ENCODE data around the gene GLRX2. TPM values are rescaled to one million over a fixed set of nuclear protein-coding genes. Genes with fewer than 3 reads are reported as not detected.
A peak's percentile ranks its signal among the peaks of the same experiment; 100 is the strongest.
"Not testable (repeated sequence)": the region's sequence is repeated elsewhere in the genome, so short reads cannot be mapped to it uniquely, and the experiment has no call there.

The GLRX2 gene
- total RNA-seq, 1 donor from 2014 or later: 11.2 TPM

DNA sequence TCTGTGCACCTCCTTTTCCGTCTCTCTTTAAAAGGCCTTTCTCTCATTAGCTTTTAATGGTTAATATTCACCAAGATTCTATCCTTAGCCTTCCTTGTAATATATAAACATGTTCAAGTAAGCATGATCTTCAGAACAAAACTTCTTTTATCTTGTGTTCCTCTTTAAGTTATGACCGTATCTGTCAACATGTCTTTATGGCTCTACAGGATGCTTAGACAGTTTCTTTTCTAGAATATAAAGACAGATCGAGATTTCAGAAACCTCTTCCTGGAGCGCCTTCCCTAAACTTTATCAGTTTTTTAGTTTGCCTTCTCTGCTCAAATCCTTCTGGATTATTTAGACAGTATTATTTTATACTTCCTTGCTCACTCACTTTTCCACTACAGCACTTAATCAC is 38.6 kb downstream of the GLRX2 start:
- DNase-seq (ENCODE audit: low read depth, low spot score): no peak

DNA sequence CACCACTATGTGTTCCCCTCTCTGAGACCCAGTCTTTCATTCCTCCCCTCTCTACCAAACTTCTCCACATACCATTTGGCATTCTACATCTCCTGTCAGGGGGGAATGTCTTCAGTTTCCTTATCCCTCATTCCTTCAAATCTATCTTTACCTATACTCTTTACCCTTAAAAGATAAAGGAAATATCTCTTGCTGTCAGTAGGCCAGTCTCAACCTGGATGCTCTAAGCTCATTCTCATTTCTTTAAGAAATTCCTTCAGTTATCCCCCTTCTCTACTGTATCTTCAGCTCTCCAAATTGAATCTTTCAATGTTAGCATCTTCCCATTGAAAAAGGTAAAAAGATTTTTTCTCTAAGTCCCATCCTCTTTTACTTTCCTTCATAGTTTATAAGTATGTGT is 39.3 kb downstream of the GLRX2 start:
- DNase-seq (ENCODE audit: low read depth, low spot score): no peak

DNA sequence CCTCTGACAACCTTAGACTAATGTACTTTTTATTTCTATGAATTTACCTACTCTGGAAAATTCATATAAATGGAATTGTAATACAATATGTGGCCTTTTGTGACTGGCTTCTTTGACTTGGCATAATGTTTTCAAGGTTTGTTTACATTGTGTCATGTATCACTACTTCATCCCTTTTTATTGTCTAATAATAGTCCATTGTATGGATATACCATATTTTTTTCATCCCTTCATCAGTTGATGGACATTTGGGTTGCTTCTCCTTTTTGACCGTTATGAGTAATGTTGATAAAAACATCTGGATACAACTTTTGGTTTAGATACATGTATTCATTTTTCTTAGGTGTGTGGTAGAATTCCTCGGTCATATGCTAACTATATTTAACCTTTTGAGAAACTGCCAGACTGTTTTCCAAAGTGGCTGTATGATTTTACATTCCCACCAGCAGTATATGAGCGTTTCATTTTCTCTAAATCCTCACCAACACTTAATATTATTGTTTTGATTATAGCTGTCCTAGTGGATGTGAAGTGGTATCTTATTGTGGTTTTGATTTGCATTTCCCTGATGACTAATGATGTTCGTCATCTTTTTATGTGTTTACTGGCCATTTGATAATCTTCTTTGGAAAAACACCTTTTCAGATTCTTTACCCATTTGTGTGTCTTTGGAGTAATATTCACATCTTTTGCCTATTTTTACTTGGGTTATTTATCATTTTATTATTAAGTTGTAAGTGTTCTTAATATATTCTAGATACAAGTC is 42.3 kb downstream of the GLRX2 start:
- no peak for DNase-seq (ENCODE audit: low read depth, low spot score)

DNA sequence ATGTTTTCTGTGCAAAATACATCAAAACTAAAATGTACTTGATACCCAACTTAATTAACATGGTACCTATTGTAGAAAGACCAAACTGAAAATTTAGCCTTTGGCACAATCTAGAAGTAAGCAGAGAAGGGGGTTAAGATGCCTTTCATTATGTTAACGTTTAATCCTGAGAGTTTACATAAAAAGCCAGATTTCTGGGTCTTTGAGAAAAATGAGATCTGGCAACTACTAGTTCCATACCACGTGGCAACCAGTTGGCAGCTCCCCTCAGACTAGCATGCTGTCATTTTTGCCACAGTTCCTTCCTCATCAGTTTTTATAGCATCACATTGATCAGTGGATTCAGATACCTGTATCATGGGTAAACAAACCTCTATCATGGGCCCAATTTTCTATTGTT is 44.3 kb downstream of the GLRX2 start:
- DNase-seq (ENCODE audit: low read depth, low spot score): no peak

DNA sequence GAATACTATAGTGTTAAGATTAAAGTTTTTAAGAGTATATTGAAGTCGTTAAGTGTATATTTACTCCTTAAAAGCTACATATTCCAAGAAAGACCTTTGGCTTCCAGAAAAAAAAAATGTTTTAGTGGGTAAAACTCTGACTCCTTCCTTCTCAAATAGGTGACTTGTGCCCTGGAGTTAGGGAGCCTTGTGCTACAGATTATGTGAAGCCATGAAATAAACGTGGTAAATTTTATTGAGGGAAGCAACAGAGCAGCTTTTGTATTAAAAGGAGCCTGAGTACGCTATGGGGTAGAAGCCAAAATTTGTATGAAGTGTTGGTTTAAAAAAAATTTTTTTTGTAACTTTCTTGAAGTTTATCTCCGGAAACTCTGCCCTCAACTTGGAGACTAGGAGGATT is 44.8 kb downstream of the GLRX2 start:
- no peak for DNase-seq (ENCODE audit: low read depth, low spot score)

DNA sequence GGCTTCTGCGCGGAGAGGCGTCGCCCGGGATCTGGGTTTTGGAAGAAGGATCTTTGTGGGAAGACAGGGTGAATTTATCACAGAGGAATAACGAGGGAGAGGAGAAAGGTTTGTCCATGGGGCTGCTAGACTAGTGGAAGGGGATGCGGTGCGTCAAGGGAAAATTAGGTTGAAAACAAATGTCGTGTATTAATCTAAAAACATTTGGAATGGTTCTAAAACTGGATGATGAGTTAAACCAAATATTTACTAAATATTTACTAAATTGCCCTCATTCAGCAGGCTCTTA is 45.2 kb downstream of the GLRX2 start:
- DNase-seq (ENCODE audit: low read depth, low spot score): no peak

DNA sequence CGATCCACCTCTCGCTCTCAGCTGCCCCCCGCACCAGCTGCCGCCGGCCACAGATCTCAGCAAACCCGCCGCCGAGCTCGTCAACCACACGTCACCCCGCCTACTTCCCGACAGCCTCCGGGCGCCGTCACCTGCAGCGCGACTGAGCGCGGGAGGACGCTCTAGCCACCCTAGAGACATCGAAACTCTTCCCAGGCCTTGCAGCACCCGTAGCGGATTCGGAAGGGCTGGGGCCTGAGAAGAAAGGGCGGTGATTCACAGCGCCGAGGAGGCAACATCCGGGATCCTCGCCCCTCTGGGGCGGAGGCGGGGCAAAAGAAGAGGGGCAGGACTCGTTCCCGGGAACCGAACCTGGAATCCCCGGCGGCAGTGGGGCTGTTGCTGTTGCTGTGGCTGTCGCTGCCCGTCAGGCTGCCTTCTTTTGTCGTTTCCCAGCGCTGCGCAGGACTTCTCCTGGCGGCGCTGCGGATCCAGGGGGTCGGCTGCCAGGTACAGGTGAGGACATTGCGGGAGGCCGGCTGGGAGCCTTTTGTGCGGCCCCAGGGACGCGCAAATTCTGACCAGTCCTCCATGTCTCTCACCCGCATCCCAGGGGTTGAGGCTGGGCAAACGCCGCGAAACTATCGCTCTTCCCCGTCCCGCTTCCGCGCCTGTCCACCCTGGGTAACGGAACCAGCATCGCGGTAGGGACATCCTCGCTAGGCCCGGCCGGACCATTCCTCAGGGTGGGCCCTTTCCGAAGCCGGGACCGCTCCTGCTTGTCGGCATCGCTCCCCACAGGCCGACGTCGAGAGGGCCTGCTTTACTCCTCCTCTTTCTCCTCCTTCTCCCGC is 45.7 kb downstream of the GLRX2 start, which contains the start of the genes RO60 and UCHL5:
RO60 (plus strand) TSS at position 331 of the 833 bp plus-strand sequence. CDS start 9,443 bp downstream, outside the sequence.
UCHL5 (minus strand) TSS at position 79 of the 833 bp plus-strand sequence. CDS start 100 bp downstream, outside the sequence.
- peak; percentile 95 for DNase-seq (ENCODE audit: low read depth, low spot score)

DNA sequence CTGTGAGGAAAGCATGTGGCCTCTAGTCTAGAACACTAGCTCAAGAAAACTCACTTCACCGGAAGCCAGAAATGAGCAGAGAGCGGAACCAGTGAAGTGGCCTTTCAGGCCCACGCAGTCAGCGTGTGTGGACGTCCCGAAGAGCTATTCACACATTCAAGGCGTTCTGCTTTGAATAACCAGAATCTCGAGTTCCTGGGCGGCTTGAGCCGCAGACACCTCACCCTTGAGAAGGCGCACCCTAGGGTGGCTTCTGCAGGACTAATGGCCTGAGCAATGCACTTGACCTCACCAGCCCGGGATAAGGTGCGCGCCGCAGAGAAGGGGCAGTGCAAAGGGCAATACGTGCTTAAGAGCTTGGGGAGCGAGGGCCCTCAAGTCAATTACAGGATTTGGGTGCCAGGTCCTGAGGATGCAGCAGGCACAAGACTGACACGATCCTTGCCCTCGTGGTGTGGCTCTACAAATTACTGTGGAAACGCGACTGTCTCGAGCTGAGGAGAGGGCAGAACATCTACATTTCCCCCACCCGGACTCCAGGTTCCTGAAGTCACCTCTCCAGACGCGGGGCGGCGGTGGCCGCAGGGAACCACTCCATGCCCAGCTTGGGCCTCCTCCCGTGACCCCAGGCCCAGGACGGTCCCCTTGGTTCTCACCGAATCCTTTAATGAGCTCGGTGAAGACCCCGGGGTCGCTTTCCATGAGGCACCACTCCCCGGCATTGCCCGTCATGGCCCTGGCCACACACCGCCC is 46.5 kb downstream of the GLRX2 start:
- DNase-seq (ENCODE audit: low read depth, low spot score): no peak

DNA sequence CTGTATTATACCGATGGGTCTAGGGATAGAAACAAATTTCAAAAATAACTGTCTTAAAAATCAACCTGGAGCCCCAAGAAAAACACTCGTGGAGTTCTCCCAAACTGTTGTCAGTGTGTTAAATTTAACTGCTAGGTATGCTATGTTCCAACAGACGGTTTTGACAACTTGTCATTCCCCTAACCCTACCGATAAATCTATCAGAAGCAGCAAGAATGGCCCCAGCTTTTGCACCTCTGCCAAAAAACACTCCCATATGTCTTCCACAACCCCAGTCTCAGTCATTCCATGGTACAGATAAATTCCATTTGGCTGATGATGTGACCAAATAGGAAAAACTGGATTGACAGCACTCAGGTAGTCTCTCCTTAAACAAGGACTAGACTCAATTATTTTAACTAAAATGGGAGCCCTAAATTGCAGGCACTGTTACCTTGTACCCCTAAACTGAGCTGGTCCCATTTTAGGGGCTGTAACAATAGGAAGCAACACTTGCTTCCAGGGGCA is 51.0 kb downstream of the GLRX2 start:
- DNase-seq (ENCODE audit: low read depth, low spot score): no peak

DNA sequence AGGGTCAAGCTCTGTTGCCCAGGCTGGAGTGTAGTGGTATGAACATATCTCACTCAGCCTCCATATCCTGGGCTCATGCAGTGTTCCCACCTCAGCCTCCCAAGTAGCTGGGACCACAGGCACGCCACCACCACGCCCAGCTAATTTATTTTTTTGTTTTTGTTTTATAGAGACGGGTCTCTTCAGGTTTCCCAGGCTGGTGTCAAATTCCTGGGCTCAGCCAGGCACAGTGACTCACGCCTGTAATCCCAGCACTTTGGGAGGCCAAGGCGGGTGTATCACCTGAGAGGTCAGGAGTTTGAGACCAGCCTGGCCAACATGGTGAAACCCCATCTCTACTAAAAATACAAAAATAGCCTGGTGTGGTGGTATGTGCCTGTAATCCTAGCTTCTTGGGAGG is 56.3 kb downstream of the GLRX2 start:
- not testable (repeated sequence) for DNase-seq (ENCODE audit: low read depth, low spot score)

Other genes starting within 250 kb of the GLRX2 start
- gene UCHL5, start 46.1 kb downstream of the GLRX2 start, total RNA-seq: 32.5 and 36.3 TPM in 2 replicates
- gene RO60, start 45.8 kb downstream of the GLRX2 start, total RNA-seq: 144 and 213 TPM in 2 replicates
- gene CDC73, start 16.6 kb upstream of the GLRX2 start, total RNA-seq: 18.1 and 26.1 TPM in 2 replicates
- gene B3GALT2, start 81.2 kb upstream of the GLRX2 start, total RNA-seq: not detected in 2 replicates